H9 (cell line): ENCODE data around the gene TAS2R13. TPM values are rescaled to one million over a fixed set of nuclear protein-coding genes. Genes with fewer than 3 reads are reported as not detected.

Experiments
- DNase-seq: peaks from one replicate; pipeline ENCODE4 v3.0.0-alpha.2; 2017
- H2AFZ ChIP-seq: one replicate; pipeline ENCODE4 v1.6.1; 2013; ENCODE audit warnings: mild to moderate bottlenecking, low read length, control low read depth, moderate library complexity
- H2AK5ac ChIP-seq: 2 replicates; pipeline ENCODE4 v1.6.1; 2013; ENCODE audit warnings: low read length, control low read depth, mixed read lengths; ENCODE audit not compliant: insufficient read length
- H2BK120ac ChIP-seq: one replicate; pipeline ENCODE4 v1.6.1; 2013; ENCODE audit warnings: low read depth, mild to moderate bottlenecking, low read length, control low read depth, inconsistent platforms; ENCODE audit not compliant: poor library complexity, severe bottlenecking
- H2BK12ac ChIP-seq: 2 replicates; pipeline ENCODE4 v1.6.1; 2013; ENCODE audit warnings: low read length, control low read depth, mixed read lengths, low read depth; ENCODE audit not compliant: insufficient read length
- H2BK15ac ChIP-seq: 2 replicates; pipeline ENCODE4 v1.6.1; 2013; ENCODE audit warnings: low read depth, low read length, control low read depth
- H2BK20ac ChIP-seq: one replicate; pipeline ENCODE4 v1.6.1; 2013; ENCODE audit warnings: low read depth, mild to moderate bottlenecking, low read length, control low read depth, inconsistent platforms; ENCODE audit not compliant: poor library complexity, severe bottlenecking
- H2BK5ac ChIP-seq: 2 replicates; pipeline ENCODE4 v1.6.1; 2013; ENCODE audit warnings: low read length, control low read depth, mixed read lengths; ENCODE audit not compliant: insufficient read length
- H3K14ac ChIP-seq: 2 replicates; pipeline ENCODE4 v1.6.1; 2013; ENCODE audit warnings: low read length, control low read depth; ENCODE audit not compliant: insufficient read depth
- H3K18ac ChIP-seq: 2 replicates; pipeline ENCODE4 v1.6.1; 2013; ENCODE audit warnings: low read depth, mild to moderate bottlenecking, mixed read lengths, low read length, control low read depth; ENCODE audit not compliant: insufficient read length
- H3K23ac ChIP-seq: 2 replicates; pipeline ENCODE4 v1.6.1; 2013; ENCODE audit warnings: low read length, control low read depth, mixed read lengths, low read depth; ENCODE audit not compliant: insufficient read length
- H3K23me2 ChIP-seq: 2 replicates; pipeline ENCODE4 v1.6.1; 2013; ENCODE audit warnings: low read depth, mild to moderate bottlenecking, mixed read lengths, low read length, control low read depth; ENCODE audit not compliant: insufficient read length, poor library complexity, severe bottlenecking
- H3K27ac ChIP-seq: 2 replicates; pipeline ENCODE4 v1.5.1; 2013; ENCODE audit warnings: low read length, control low read depth, mixed read lengths, low read depth; ENCODE audit not compliant: insufficient read length
- H3K27me3 ChIP-seq: 2 replicates; pipeline ENCODE4 v1.6.1; 2013; ENCODE audit warnings: low read length, control low read depth, inconsistent platforms; ENCODE audit not compliant: insufficient read depth
- H3K4ac ChIP-seq: 2 replicates; pipeline ENCODE4 v1.6.1; 2013; ENCODE audit warnings: low read depth, mild to moderate bottlenecking, control low read depth, inconsistent platforms, low read length, moderate library complexity
- H3K4me1 ChIP-seq: 2 replicates; pipeline ENCODE4 v1.6.1; 2013; ENCODE audit warnings: low read length, control low read depth, inconsistent platforms; ENCODE audit not compliant: insufficient read depth
- H3K4me2 ChIP-seq: 2 replicates; pipeline ENCODE4 v1.6.1; 2013; ENCODE audit warnings: low read length, control low read depth, mixed read lengths; ENCODE audit not compliant: insufficient read length, insufficient read depth
- H3K56ac ChIP-seq: 2 replicates; pipeline ENCODE4 v1.6.1; 2013; ENCODE audit warnings: low read depth, mild to moderate bottlenecking, mixed read lengths, low read length, control low read depth; ENCODE audit not compliant: insufficient read length
- H3K79me1 ChIP-seq: 2 replicates; pipeline ENCODE4 v1.6.1; 2013; ENCODE audit warnings: low read depth, mild to moderate bottlenecking, moderate library complexity, low read length, control low read depth, inconsistent platforms; ENCODE audit not compliant: insufficient read depth, poor library complexity, severe bottlenecking
- H3K79me2 ChIP-seq: 2 replicates; pipeline ENCODE4 v1.6.1; 2013; ENCODE audit warnings: low read length, control low read depth, inconsistent platforms; ENCODE audit not compliant: insufficient read depth
- H3K9ac ChIP-seq: 2 replicates; pipeline ENCODE4 v1.6.1; 2013; ENCODE audit warnings: low read length, control low read depth, mixed read lengths; ENCODE audit not compliant: insufficient read length; ENCODE audit errors: extremely low read depth
- H3K9me3 ChIP-seq: one replicate; pipeline ENCODE4 v1.6.1; 2013; ENCODE audit warnings: low read depth, low read length, inconsistent platforms; ENCODE audit not compliant: control insufficient read depth
- H3T11ph ChIP-seq: one replicate; pipeline ENCODE4 v1.6.1; 2013; ENCODE audit warnings: mild to moderate bottlenecking, low read length, control low read depth, inconsistent platforms
- H4K20me1 ChIP-seq: one replicate; pipeline ENCODE4 v1.6.1; 2013; ENCODE audit not compliant: control insufficient read depth, insufficient read length, insufficient read depth
- H4K5ac ChIP-seq: 2 replicates; pipeline ENCODE4 v1.6.1; 2013; ENCODE audit warnings: low read depth, mild to moderate bottlenecking, mixed read lengths, low read length, control low read depth; ENCODE audit not compliant: insufficient read length
- H4K8ac ChIP-seq: replicated peaks from 2 replicates; pipeline ENCODE4 v1.6.1; 2013; ENCODE audit warnings: low read length, control low read depth, mixed read lengths, low read depth; ENCODE audit not compliant: insufficient read length
- H4K91ac ChIP-seq: 2 replicates; pipeline ENCODE4 v1.6.1; 2013; ENCODE audit warnings: low read depth, mild to moderate bottlenecking, moderate library complexity, mixed read lengths, low read length, control low read depth; ENCODE audit not compliant: insufficient read length
- H3K27ac Mint-ChIP-seq, 3 experiments: 2 replicates in 2 of 3; 3 replicates in 1 of 3; pipeline ENCODE4 v1.8.0; 2020 to 2021; ENCODE audit warnings: mixed read lengths in 3 of 3, mild to moderate bottlenecking in 1 of 3, moderate library complexity in 1 of 3
- H3K27me3 Mint-ChIP-seq: 2 replicates; pipeline ENCODE4 v1.8.0; 2021; ENCODE audit warnings: low read depth, mild to moderate bottlenecking, moderate library complexity, mixed read lengths
- H3K36me3 Mint-ChIP-seq, 3 experiments: 2 replicates in 2 of 3; 3 replicates in 1 of 3; pipeline ENCODE4 v1.8.0; 2020 to 2021; ENCODE audit warnings: low read depth in 3 of 3, mixed read lengths in 3 of 3; ENCODE audit not compliant: insufficient read depth in 1 of 3
- H3K4me1 Mint-ChIP-seq, 2 experiments: 2 replicates each; pipeline ENCODE4 v1.8.0; 2020; ENCODE audit warnings: mixed read lengths in 2 of 2
- H3K4me3 Mint-ChIP-seq, 2 experiments: 2 replicates in 1 of 2; 3 replicates in 1 of 2; pipeline ENCODE4 v1.8.0; 2020 to 2021; ENCODE audit warnings: mild to moderate bottlenecking in 2 of 2, mixed read lengths in 2 of 2, moderate library complexity in 1 of 2
- H3K9me3 Mint-ChIP-seq, 2 experiments: 2 replicates in 1 of 2; 3 replicates in 1 of 2; pipeline ENCODE4 v1.8.0; 2020; ENCODE audit warnings: mild to moderate bottlenecking in 2 of 2, mixed read lengths in 2 of 2, moderate library complexity in 1 of 2
- CTCF ChIP-seq: fragments of 200-600 bp; sonication (generic); conservative IDR thresholded peaks from 3 replicates; pipeline ENCODE4 v1.8.0; 2021; ENCODE audit warnings: antibody characterized with exemption, mild to moderate bottlenecking
- WGBS: extraction: QIAGEN DNeasy Blood & Tissue Kit; methylation state at CpG from one replicate; pipeline ENCODE4 v1.1.7; 2013; ENCODE audit warnings: missing lambda C conversion rate, low lambda C conversion rate, mixed read lengths; ENCODE audit not compliant: insufficient read length; ENCODE audit errors: extremely low coverage; 5-methylcytosine and 5-hydroxymethylcytosine counted together
- total RNA-seq: library from RNA; stranded (reverse); gene quantifications from 2 replicates; pipeline ENCODE4 v1.2.1, GENCODE V29; 2021

TAS2R13 gene
- total RNA-seq, 1 experiment from 2014 or later: 0.50 TPM

DNA sequence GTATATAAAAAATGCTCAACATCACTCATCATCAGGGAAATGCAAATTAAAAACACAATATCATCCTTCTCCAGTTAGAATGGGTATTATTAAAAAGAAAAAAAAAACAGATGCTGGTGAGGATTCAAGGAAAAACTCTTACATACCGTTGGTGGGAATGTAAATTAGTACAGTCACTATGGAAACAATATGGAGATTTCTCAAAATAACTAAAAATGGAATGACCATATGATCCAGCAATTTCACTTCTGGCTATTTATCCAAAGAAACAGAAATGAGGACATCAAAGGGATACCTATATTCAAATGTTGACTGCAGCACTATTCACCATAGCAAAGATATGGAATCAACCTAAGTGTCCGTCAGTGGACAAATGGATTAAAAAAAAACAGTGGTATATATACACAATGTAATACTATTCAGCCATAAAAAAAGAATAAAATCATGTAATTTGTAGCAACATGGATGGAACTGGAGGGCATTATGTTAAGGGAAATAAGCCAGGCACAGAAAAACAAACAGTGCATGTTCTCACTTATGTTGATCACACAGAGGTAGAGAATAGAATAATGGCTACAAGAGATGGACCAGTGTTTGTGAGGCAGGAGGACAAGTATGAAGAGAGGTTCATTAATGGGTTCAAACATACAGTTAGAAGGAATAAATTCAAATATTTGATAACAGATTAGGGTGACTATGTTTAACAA, 45.7 kb downstream of the TAS2R13 start:
- no peak for TF ChIP-seq CTCF
- Histone ChIP-seq H3K23me2 (no peaks in the 10 kb centered on the region), H3K9me3 (no peaks in the 10 kb centered on the region), H3K27ac (no peak overlapping the region), H3K79me2 (no peaks in the 10 kb centered on the region), H3K27me3 (no peaks in the 10 kb centered on the region), H3T11ph (no peak overlapping the region), H3K4me2 (no peak overlapping the region), H3K79me1 (no peaks in the 10 kb centered on the region), H3K56ac (no peak overlapping the region), H3K23ac (no peak overlapping the region), H4K91ac (no peak overlapping the region), H3K9ac (no peak overlapping the region), H4K8ac (no peak overlapping the region), H3K4me1 (no peaks in the 10 kb centered on the region), H2BK12ac (no peak overlapping the region), H2BK120ac (no peak overlapping the region), H2BK15ac (no peak overlapping the region), H4K5ac (no peak overlapping the region), H4K20me1 (no peaks in the 10 kb centered on the region), H2AK5ac (no peak overlapping the region), H3K18ac (no peak overlapping the region), H2BK20ac (no peak overlapping the region), H3K14ac (no peak overlapping the region), H2AFZ (no peak overlapping the region), H2BK5ac (no peak overlapping the region), H3K4ac (no peak overlapping the region)
- H3K4me3 Mint-ChIP-seq: no peak overlapping the region
- no peak for DNase-seq
- H3K27me3 Mint-ChIP-seq: no peaks in the 10 kb centered on the region
- no peaks in the 10 kb centered on the region for H3K4me1 Mint-ChIP-seq
- H3K36me3 Mint-ChIP-seq: peaks cover 5 to 24% (median 20%) of the 10 kb centered on the region in 3 experiments
- H3K9me3 Mint-ChIP-seq: peaks cover 6 to 9% of the 10 kb centered on the region in 2 experiments; a peak in 4 of 5 replicates
- WGBS: no CpG with 5 or more reads among the region's 2 CpGs
- H3K27ac Mint-ChIP-seq: no peak overlapping the region
